Endothelial cell of umbilical vein (primary cell): ENCODE measurements around the gene PTCH1. TPM values are rescaled to one million over a fixed set of nuclear protein-coding genes. Genes with fewer than 3 reads are reported as not detected.

Experiments used
- BruUV-seq: library from RNA; stranded (reverse); fragments of 400-500 nt; replicated peaks from 2 replicates; lab custom pipeline; 2021; lab: Mats Ljungman, UMichigan
- CTCF ChIA-PET: fragments of 300-600, 350-600 bp; sonication (Branson Sonifier 250); formaldehyde crosslinking; loops from one replicate; lab custom pipeline; 2021; ENCODE audit warnings: antibody characterized with exemption, inconsistent platforms; lab: Charles Lee
- POLR2A ChIA-PET: fragments of 300-600, 350-600 bp; sonication (Branson Sonifier 250); formaldehyde crosslinking; loops from one replicate; lab custom pipeline; 2021; ENCODE audit warnings: antibody characterized with exemption, inconsistent platforms; lab: Charles Lee
- DNase-seq: peaks from one replicate; pipeline ENCODE4 v3.0.0-alpha.2; 2011; ENCODE audit warnings: low read depth, low spot score
- FAIRE-seq: peaks from 2 replicates; lab custom pipeline; 2011; peaks lifted over from hg19 to GRCh38; lab: Jason Lieb, UNC
- H2AFZ ChIP-seq: 2 replicates; pipeline ENCODE4 v1.6.0; 2012; ENCODE audit warnings: low read depth, low read length, control low read depth, inconsistent platforms
- H3K27ac ChIP-seq: 2 replicates; pipeline ENCODE4 v1.5.1; 2011; ENCODE audit warnings: low read depth, mild to moderate bottlenecking, control low read depth, low read length, moderate library complexity; ENCODE audit not compliant: insufficient read depth
- H3K27me3 ChIP-seq, 2 experiments: 2 replicates each; pipeline versions ENCODE4 v1.6.0 to v1.6.1; 2011; ENCODE audit warnings: low read length in 2 of 2, mixed read lengths in 1 of 2; ENCODE audit not compliant: control insufficient read depth in 2 of 2, insufficient read depth in 2 of 2
- H3K36me3 ChIP-seq, 2 experiments: 2 replicates in 1 of 2; 3 replicates in 1 of 2; pipeline ENCODE4 v1.5.1; 2011; ENCODE audit warnings: low read length in 2 of 2, mild to moderate bottlenecking in 1 of 2, moderate library complexity in 1 of 2; ENCODE audit not compliant: control insufficient read depth in 2 of 2, insufficient read depth in 2 of 2; ENCODE audit errors: extremely low read depth in 1 of 2
- H3K4me1 ChIP-seq: 3 replicates; pipeline ENCODE4 v1.5.1; 2011; ENCODE audit warnings: mild to moderate bottlenecking, low read length; ENCODE audit not compliant: control insufficient read depth, insufficient read depth; ENCODE audit errors: extremely low read depth
- H3K4me2 ChIP-seq: 2 replicates; pipeline ENCODE4 v1.6.1; 2011; ENCODE audit warnings: low read length, control low read depth, mixed read lengths; ENCODE audit not compliant: insufficient read depth
- H3K4me3 ChIP-seq, 3 experiments: fragments of 200-600 bp in 1 of 3; sonication (generic), shearing (Covaris generic) in 1 of 3; replicated peaks in 1 of 3; 2 replicates each; pipeline ENCODE4 v1.5.1; 2011 to 2016; ENCODE audit warnings: control low read depth in 3 of 3, low read length in 3 of 3, mild to moderate bottlenecking in 2 of 3, inconsistent platforms in 1 of 3, low read depth in 1 of 3, moderate library complexity in 1 of 3; ENCODE audit not compliant: insufficient read depth in 1 of 3
- H3K79me2 ChIP-seq: 2 replicates; pipeline ENCODE4 v1.6.0; 2012; ENCODE audit warnings: low read length, inconsistent platforms; ENCODE audit not compliant: control insufficient read depth, insufficient read depth
- H3K9ac ChIP-seq: replicated peaks from 2 replicates; pipeline ENCODE3; 2011; ENCODE audit warnings: low read length, control low read depth; ENCODE audit not compliant: insufficient read depth; ENCODE audit errors: extremely low read depth
- H3K9me1 ChIP-seq: replicated peaks from 3 replicates; pipeline ENCODE4 v1.6.0; 2011; ENCODE audit warnings: mild to moderate bottlenecking, low read length; ENCODE audit not compliant: control insufficient read depth, insufficient read depth; ENCODE audit errors: extremely low read depth
- H3K9me3 ChIP-seq: replicated peaks from 2 replicates; pipeline ENCODE4 v1.5.1; 2012; ENCODE audit warnings: low read length, inconsistent platforms; ENCODE audit not compliant: control insufficient read depth, insufficient read depth
- H4K20me1 ChIP-seq: replicated peaks from 2 replicates; pipeline ENCODE3; 2011; ENCODE audit warnings: mild to moderate bottlenecking, low read length; ENCODE audit not compliant: control insufficient read depth, insufficient read depth; ENCODE audit errors: extremely low read depth
- EZH2 ChIP-seq: IDR thresholded peaks from 2 replicates; pipeline ENCODE4 v1.6.1; 2012; ENCODE audit warnings: borderline replicate concordance, low read depth, mild to moderate bottlenecking, moderate library complexity, low read length, inconsistent platforms; ENCODE audit not compliant: severe bottlenecking
- FOS ChIP-seq: IDR thresholded peaks from 2 replicates; pipeline ENCODE4 v1.6.1; 2011; ENCODE audit warnings: mild to moderate bottlenecking, low read length, moderate library complexity, borderline replicate concordance; ENCODE audit not compliant: insufficient read depth
- GATA2 ChIP-seq: IDR thresholded peaks from 2 replicates; pipeline ENCODE4 v1.7.0; 2011; ENCODE audit warnings: low read depth, mild to moderate bottlenecking, moderate library complexity, mixed read lengths, low read length; ENCODE audit not compliant: insufficient read length, insufficient read depth
- JUN ChIP-seq: IDR thresholded peaks from 2 replicates; pipeline ENCODE4 v1.6.1; 2011; ENCODE audit warnings: borderline replicate concordance, low read depth; ENCODE audit not compliant: insufficient read length, insufficient read depth
- MYC ChIP-seq: IDR thresholded peaks from one replicate; pipeline ENCODE4 v1.6.1; 2011; ENCODE audit warnings: mild to moderate bottlenecking, low read depth, low read length
- POLR2A ChIP-seq: IDR thresholded peaks from 2 replicates; pipeline ENCODE4 v1.6.1; 2012; ENCODE audit warnings: low read depth, mild to moderate bottlenecking, control low read depth, low read length
- POLR2AphosphoS5 ChIP-seq: IDR thresholded peaks from 2 replicates; pipeline ENCODE4 v1.6.1; 2012; ENCODE audit warnings: low read depth, mild to moderate bottlenecking, control low read depth, low read length, moderate library complexity; ENCODE audit not compliant: insufficient read depth
- dilution Hi-C: fragments of 300-500 bp; cut with MboI; formaldehyde crosslinking; loops from one replicate; pipeline ENCODE4 v1.15.0; 2019; ENCODE audit warnings: low sequenced_read_pairs; ENCODE audit not compliant: extremely low pct_ligation_motif_present
- intact Hi-C: fragments of 100-400 bp; cut with micrococcal nuclease; formaldehyde crosslinking; loops from one replicate; pipeline ENCODE4 v1.10.0; 2022
- polyA plus RNA-seq, 4 experiments: library from polyadenylated mRNA; depleted of rRNA in 3 of 4; stranded (reverse) in 3 of 4; unstranded in 1 of 4; fragments of >200 nt; gene quantifications; 2 replicates each; pipeline versions ENCODE4 v1.2.1 to v1.2.3, GENCODE V29; 2011 to 2012; ENCODE audit warnings: missing spikeins in 1 of 4
- total RNA-seq: library from RNA; stranded (reverse); gene quantifications from 2 replicates; pipeline ENCODE4 v1.2.3, GENCODE V29; 2021
- TF ChIP-seq, protein P1 (sequence below), 2 donors: IDR thresholded peaks; 1 replicate in 1 of 2; 2 replicates in 1 of 2; pipeline ENCODE4 v1.5.1; 2011; ENCODE audit warnings: low read length in 2 of 2, mild to moderate bottlenecking in 2 of 2, moderate library complexity in 2 of 2, control low read depth in 1 of 2, inconsistent platforms in 1 of 2, low read depth in 1 of 2; ENCODE audit not compliant: insufficient read depth in 1 of 2; ENCODE audit errors: extremely low read depth in 1 of 2
- TF ChIP-seq, protein P2 (sequence below): IDR thresholded peaks from 2 replicates; pipeline ENCODE4 v1.6.1; 2011; ENCODE audit not compliant: insufficient read depth, insufficient read length

Gene PTCH1
- total and polyA plus RNA-seq, 2 donors (not counting 3 experiments of a cell fraction or from before 2014, with no cell fraction given) = 3.9 to 12.1 TPM

DNA sequence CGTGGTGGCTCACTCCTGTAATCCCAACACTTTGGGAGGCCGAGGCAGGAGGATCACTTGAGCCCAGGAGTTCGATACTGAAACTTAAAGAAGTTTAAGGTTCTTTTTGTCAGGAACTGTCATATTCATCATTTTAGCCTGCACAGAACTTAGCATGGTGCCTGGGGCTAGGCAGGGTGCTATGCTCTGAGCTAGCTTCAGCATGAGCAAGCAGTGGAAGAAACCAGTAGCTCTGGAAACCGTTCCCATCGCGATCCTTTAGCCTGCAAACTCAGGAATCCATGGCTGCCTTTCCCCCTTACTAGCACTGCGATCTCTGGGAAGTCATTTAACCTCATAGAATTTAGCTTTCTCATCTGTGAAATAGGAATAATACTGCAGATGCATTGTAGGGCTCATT is 80.4 kb downstream of the PTCH1 start:
- dilution Hi-C loops = no loop called here
- intact Hi-C loops = no loop called here
- DNase-seq (no peak), FAIRE-seq (no peak)
- no peaks in the 10 kb centered on the region for H3K9me3 ChIP-seq
- no peaks in the 10 kb centered on the region for H3K79me2 ChIP-seq
- H3K4me3 ChIP-seq = no peak overlapping the region
- TF ChIP-seq, protein P1, sequence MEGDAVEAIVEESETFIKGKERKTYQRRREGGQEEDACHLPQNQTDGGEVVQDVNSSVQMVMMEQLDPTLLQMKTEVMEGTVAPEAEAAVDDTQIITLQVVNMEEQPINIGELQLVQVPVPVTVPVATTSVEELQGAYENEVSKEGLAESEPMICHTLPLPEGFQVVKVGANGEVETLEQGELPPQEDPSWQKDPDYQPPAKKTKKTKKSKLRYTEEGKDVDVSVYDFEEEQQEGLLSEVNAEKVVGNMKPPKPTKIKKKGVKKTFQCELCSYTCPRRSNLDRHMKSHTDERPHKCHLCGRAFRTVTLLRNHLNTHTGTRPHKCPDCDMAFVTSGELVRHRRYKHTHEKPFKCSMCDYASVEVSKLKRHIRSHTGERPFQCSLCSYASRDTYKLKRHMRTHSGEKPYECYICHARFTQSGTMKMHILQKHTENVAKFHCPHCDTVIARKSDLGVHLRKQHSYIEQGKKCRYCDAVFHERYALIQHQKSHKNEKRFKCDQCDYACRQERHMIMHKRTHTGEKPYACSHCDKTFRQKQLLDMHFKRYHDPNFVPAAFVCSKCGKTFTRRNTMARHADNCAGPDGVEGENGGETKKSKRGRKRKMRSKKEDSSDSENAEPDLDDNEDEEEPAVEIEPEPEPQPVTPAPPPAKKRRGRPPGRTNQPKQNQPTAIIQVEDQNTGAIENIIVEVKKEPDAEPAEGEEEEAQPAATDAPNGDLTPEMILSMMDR (IDR thresholded peaks at IDR 0.05; ENCODE audit: extremely low read depth in 1 of 2, insufficient read depth in 1 of 2, low read depth in 1 of 2, low read length in 2 of 2) = no peak
- TF ChIP-seq GATA2 (no peak), JUN (no peak), POLR2A (no peak), POLR2AphosphoS5 (no peak), FOS (no peak), EZH2 (no peak), MYC (no peak)
- TF ChIP-seq, protein P2, sequence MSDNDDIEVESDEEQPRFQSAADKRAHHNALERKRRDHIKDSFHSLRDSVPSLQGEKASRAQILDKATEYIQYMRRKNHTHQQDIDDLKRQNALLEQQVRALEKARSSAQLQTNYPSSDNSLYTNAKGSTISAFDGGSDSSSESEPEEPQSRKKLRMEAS = no peak
- no peak overlapping the region for H3K27ac ChIP-seq
- H3K4me1 ChIP-seq = no peaks in the 10 kb centered on the region
- no peak overlapping the region for H3K4me2 ChIP-seq
- BruUV-seq = no TSS peak
- H3K27me3 ChIP-seq = no peaks in the 10 kb centered on the region
- no peaks in the 10 kb centered on the region for H4K20me1 ChIP-seq
- POLR2A ChIA-PET = no interaction called here
- no peak overlapping the region for H2AFZ ChIP-seq
- CTCF ChIA-PET = interaction anchor here (1.1 kb wide), 1 partner anchor 26 kb away, joined by 3 read pairs; no protein-coding TSS in a partner anchor
- H3K9me1 ChIP-seq = no peaks in the 10 kb centered on the region
- H3K9ac ChIP-seq = no peak overlapping the region
- H3K36me3 ChIP-seq = no peaks in the 10 kb centered on the region
